ENCODE measurements around the gene NPRL2.

Gene NPRL2

GRCh38 chr3:50350527-50351322 lies at the start of gene NPRL2, which contains the start of gene CYB561D2:
TSS of gene NPRL2 (minus strand) at chr3:50350775. CDS start at chr3:50350652, 123 bp downstream.
TSS of gene CYB561D2 (plus strand) at chr3:50350862. CDS start at chr3:50351434, 572 bp downstream.
- peak; percentile 98 for DNase-seq (ENCODE audit: low read depth)

- DNase-seq (ENCODE audit: low read depth), result no peak
These were observed 45.9 kb upstream of the NPRL2 start for GRCh38 chr3:50396502-50396901.

GRCh38 chr3:50395070-50395860 lies 44.7 kb upstream of the NPRL2 start:
- no peak for DNase-seq (ENCODE audit: low read depth)

- no peak for DNase-seq (ENCODE audit: low read depth)
These were observed 42.5 kb upstream of the NPRL2 start for GRCh38 chr3:50393061-50393460.

- no peak for DNase-seq (ENCODE audit: low read depth)
These were observed 41.6 kb upstream of the NPRL2 start for GRCh38 chr3:50392101-50392715.

- DNase-seq (ENCODE audit: low read depth), result no peak
These were observed 40.1 kb upstream of the NPRL2 start for GRCh38 chr3:50390508-50391224.

GRCh38 chr3:50389414-50389767 lies 38.8 kb upstream of the NPRL2 start:
- no peak for DNase-seq (ENCODE audit: low read depth)

- DNase-seq (ENCODE audit: low read depth), result no peak
These were observed 38.3 kb upstream of the NPRL2 start for GRCh38 chr3:50388720-50389413.

- no peak for DNase-seq (ENCODE audit: low read depth)
These were observed 37.6 kb upstream of the NPRL2 start for GRCh38 chr3:50388016-50388719.

GRCh38 chr3:50385754-50386153 lies 35.2 kb upstream of the NPRL2 start:
- DNase-seq (ENCODE audit: low read depth), result no peak

GRCh38 chr3:50383750-50384149 lies 33.2 kb upstream of the NPRL2 start:
- no peak for DNase-seq (ENCODE audit: low read depth)

GRCh38 chr3:50382722-50383121 lies 32.1 kb upstream of the NPRL2 start:
- DNase-seq (ENCODE audit: low read depth), result no peak

- no peak for DNase-seq (ENCODE audit: low read depth)
These were observed 30.8 kb upstream of the NPRL2 start for GRCh38 chr3:50381383-50381782.

GRCh38 chr3:50380405-50381085 lies 30.0 kb upstream of the NPRL2 start:
- DNase-seq (ENCODE audit: low read depth), result no peak

GRCh38 chr3:50378757-50379156 lies 28.2 kb upstream of the NPRL2 start:
- DNase-seq (ENCODE audit: low read depth), result no peak

- no peak for DNase-seq (ENCODE audit: low read depth)
These were observed 27.4 kb upstream of the NPRL2 start for GRCh38 chr3:50378024-50378423.

GRCh38 chr3:50375258-50375931 lies 24.8 kb upstream of the NPRL2 start:
- DNase-seq (ENCODE audit: low read depth), result no peak

- DNase-seq (ENCODE audit: low read depth), result no peak
These were observed 24.0 kb upstream of the NPRL2 start for GRCh38 chr3:50374363-50375257.

Measured in stimulated activated CD8-positive, alpha-beta memory T cell treated with anti-CD3 and anti-CD28 coated beads, Interleukin-15, amount 100 ng/mL, for 24 hours (primary cell).